Measurements from ENCODE around the gene RAD51D.
"Not testable (repeated sequence)": the region's sequence is repeated elsewhere in the genome, so short reads cannot be mapped to it uniquely, and the experiment has no call there.

The RAD51D gene

GRCh38 chr17:35065880-35066279 is 53.8 kb downstream of the RAD51D start:
- no peak for DNase-seq (ENCODE audit: low spot score)

GRCh38 chr17:35064516-35065215 is 55.0 kb downstream of the RAD51D start:
- no peak for DNase-seq (ENCODE audit: low spot score)

- peak; percentile 80 for DNase-seq (ENCODE audit: low spot score)
Measured at GRCh38 chr17:35063514-35064223, 56.0 kb downstream of the RAD51D start, which contains the start of gene RFFL. Gene RFFL (minus strand): TSS chr17:35063707. CDS start chr17:35026553, 37,154 bp downstream.

GRCh38 chr17:35062308-35062707 is 57.4 kb downstream of the RAD51D start:
- DNase-seq (ENCODE audit: low spot score): no peak

GRCh38 chr17:35057332-35057915 is 62.2 kb downstream of the RAD51D start:
- DNase-seq (ENCODE audit: low spot score): no peak

- no peak for DNase-seq (ENCODE audit: low spot score)
Measured at GRCh38 chr17:35056013-35056412, 63.6 kb downstream of the RAD51D start.

- DNase-seq (ENCODE audit: low spot score): no peak
Measured at GRCh38 chr17:35053204-35053603, 66.5 kb downstream of the RAD51D start.

GRCh38 chr17:35052780-35053179 is 66.9 kb downstream of the RAD51D start:
- no peak for DNase-seq (ENCODE audit: low spot score)

GRCh38 chr17:35052241-35052610 is 67.4 kb downstream of the RAD51D start:
- no peak for DNase-seq (ENCODE audit: low spot score)

- peak; percentile 22 for DNase-seq (ENCODE audit: low spot score)
Measured at GRCh38 chr17:35051579-35052240, 68.0 kb downstream of the RAD51D start.

GRCh38 chr17:35051183-35051578 is 68.5 kb downstream of the RAD51D start:
- peak; percentile 26 for DNase-seq (ENCODE audit: low spot score)

GRCh38 chr17:35050170-35050569 is 69.5 kb downstream of the RAD51D start:
- DNase-seq (ENCODE audit: low spot score): no peak

- DNase-seq (ENCODE audit: low spot score): no peak
Measured at GRCh38 chr17:35048685-35049379, 70.8 kb downstream of the RAD51D start.

GRCh38 chr17:35046740-35047283 is 72.8 kb downstream of the RAD51D start:
- DNase-seq (ENCODE audit: low spot score): no peak

- DNase-seq (ENCODE audit: low spot score): no peak
Measured at GRCh38 chr17:35046245-35046644, 73.4 kb downstream of the RAD51D start.

- DNase-seq (ENCODE audit: low spot score): not testable (repeated sequence)
Measured at GRCh38 chr17:35045458-35045979, 74.1 kb downstream of the RAD51D start.

- DNase-seq (ENCODE audit: low spot score): no peak
Measured at GRCh38 chr17:35044181-35044580, 75.5 kb downstream of the RAD51D start.

Measured in HuH-7 (cell line).